Activated CD8-positive, alpha-beta T cell treated with anti-CD3 and anti-CD28 coated beads for 36 hours (primary cell): Measurements from ENCODE around the gene FAM228B. TPM values are rescaled to one million over a fixed set of nuclear protein-coding genes. Genes with fewer than 3 reads are reported as not detected.

Source experiments
- ATAC-seq: fragments of 200-7000 bp; cut with Tn5 transposase; one replicate; pipeline ENCODE4 v1.10.0; 2021; ENCODE audit warnings: mild to moderate bottlenecking, moderate library complexity
- CTCF ChIA-PET: fragments of 350-600 bp; sonication (Branson Sonifier 250); formaldehyde crosslinking; loops from one replicate; lab custom pipeline; 2021; ENCODE audit warnings: antibody characterized with exemption; lab: Charles Lee
- POLR2A ChIA-PET: fragments of 350-600 bp; sonication (Branson Sonifier 250); formaldehyde crosslinking; loops from one replicate; lab custom pipeline; 2021; ENCODE audit warnings: antibody characterized with exemption; lab: Charles Lee
- DNase-seq: peaks from one replicate; pipeline ENCODE4 v3.0.0-alpha.2; 2020
- H3K27ac Mint-ChIP-seq: one replicate; pipeline ENCODE4 v1.8.0; 2021; ENCODE audit warnings: mild to moderate bottlenecking, mixed read lengths
- H3K27me3 Mint-ChIP-seq: one replicate; pipeline ENCODE4 v1.8.0; 2021; ENCODE audit warnings: mixed read lengths
- H3K36me3 Mint-ChIP-seq: one replicate; pipeline ENCODE4 v1.8.0; 2021; ENCODE audit warnings: low read depth, mixed read lengths
- H3K4me1 Mint-ChIP-seq: one replicate; pipeline ENCODE4 v1.8.0; 2021; ENCODE audit warnings: low read depth, mixed read lengths
- H3K4me3 Mint-ChIP-seq: one replicate; pipeline ENCODE4 v1.8.0; 2021; ENCODE audit warnings: mild to moderate bottlenecking, moderate library complexity, mixed read lengths
- H3K9me3 Mint-ChIP-seq: one replicate; pipeline ENCODE4 v1.8.0; 2021; ENCODE audit warnings: mixed read lengths
- CTCF ChIP-seq: fragments of 200-600 bp; IDR thresholded peaks from one replicate; pipeline ENCODE4 v1.8.0; 2022; ENCODE audit warnings: antibody characterized with exemption, mild to moderate bottlenecking
- intact Hi-C: fragments of 100-400 bp; cut with micrococcal nuclease; formaldehyde crosslinking; loops from one replicate; pipeline ENCODE4 v1.10.0; 2022
- total RNA-seq, 2 experiments: library from RNA; stranded (reverse); gene quantifications; one replicate each; pipeline ENCODE4 v1.2.3, GENCODE V29; 2021

FAM228B gene
- total RNA-seq, 2 experiments from 2014 or later = 4.5 to 5.7 TPM

DNA sequence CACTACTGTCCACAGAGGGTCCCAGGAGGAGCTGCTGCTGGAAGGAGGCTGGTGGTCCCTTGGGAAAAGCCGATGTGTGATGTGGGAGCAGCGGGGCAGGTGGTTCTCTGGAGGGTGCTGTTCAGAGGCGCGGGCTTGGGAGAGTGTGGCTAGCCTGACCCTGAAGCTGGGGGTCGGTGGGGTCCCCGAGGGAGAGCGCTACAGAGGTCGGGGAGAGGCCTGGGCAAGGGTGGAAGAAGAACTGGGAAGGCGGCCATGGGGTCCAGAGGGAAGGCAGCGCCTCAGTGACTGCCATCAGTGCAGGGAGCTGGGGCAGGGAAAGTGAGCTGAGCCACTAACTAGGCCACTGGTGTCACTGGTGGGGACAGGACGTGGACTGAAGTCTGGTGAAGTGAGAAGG lies 84.1 kb downstream of the FAM228B start:
- no peak for ATAC-seq
- Mint-ChIP-seq H3K4me3 (no peak overlapping the region), H3K9me3 (no peaks in the 10 kb centered on the region), H3K27ac (no peak overlapping the region), H3K27me3 (no peaks in the 10 kb centered on the region), H3K4me1 (no peaks in the 10 kb centered on the region), H3K36me3 (peaks cover 29% of the 10 kb centered on the region)
- POLR2A ChIA-PET = no interaction called here
- TF ChIP-seq CTCF = no peak
- intact Hi-C loops = no loop called here
- CTCF ChIA-PET = no interaction called here
- no peak for DNase-seq

DNA sequence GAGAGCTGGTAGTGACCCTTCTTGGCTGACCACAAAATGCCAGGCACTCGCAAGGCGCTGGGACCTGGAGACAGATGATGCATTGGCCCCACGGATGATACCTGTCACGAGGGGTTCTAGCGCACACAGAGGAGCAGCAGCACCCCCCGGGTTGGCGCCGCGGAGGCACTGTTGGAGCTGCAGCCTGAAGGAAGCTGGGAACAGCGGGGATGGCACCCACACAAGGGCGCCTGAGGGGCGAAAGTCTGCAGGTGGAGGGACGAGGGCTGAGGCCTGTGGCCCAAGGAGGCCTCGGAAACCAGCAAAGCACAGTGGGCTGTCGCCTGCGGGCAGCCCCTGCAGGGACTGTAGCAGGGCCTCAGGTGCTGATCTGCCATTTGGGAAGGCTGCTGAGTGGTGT lies 85.2 kb downstream of the FAM228B start:
- H3K27me3 Mint-ChIP-seq = no peaks in the 10 kb centered on the region
- no peak for TF ChIP-seq CTCF
- DNase-seq = no peak
- H3K9me3 Mint-ChIP-seq = no peaks in the 10 kb centered on the region
- no peaks in the 10 kb centered on the region for H3K4me1 Mint-ChIP-seq
- ATAC-seq = no peak
- no peak overlapping the region for H3K27ac Mint-ChIP-seq
- H3K36me3 Mint-ChIP-seq = peaks cover 29% of the 10 kb centered on the region
- ChIA-PET POLR2A (no interaction called here), CTCF (no interaction called here)
- no peak overlapping the region for H3K4me3 Mint-ChIP-seq
- intact Hi-C loops = no loop called here

GRCh38 chr2:24209389-24210105 lies 86.3 kb downstream of the FAM228B start:
- Mint-ChIP-seq H3K9me3 (no peaks in the 10 kb centered on the region), H3K4me3 (no peak overlapping the region), H3K36me3 (peaks cover 19% of the 10 kb centered on the region), H3K27ac (no peak overlapping the region), H3K4me1 (no peaks in the 10 kb centered on the region), H3K27me3 (no peaks in the 10 kb centered on the region)
- ATAC-seq (no peak), DNase-seq (no peak)
- intact Hi-C loops = no loop called here
- POLR2A ChIA-PET = no interaction called here
- TF ChIP-seq CTCF = no peak
- CTCF ChIA-PET = interaction anchor here (0.5 kb wide), 1 partner anchor 125 kb away, joined by 3 read pairs; the partner anchor contains the start of gene TP53I3

DNA sequence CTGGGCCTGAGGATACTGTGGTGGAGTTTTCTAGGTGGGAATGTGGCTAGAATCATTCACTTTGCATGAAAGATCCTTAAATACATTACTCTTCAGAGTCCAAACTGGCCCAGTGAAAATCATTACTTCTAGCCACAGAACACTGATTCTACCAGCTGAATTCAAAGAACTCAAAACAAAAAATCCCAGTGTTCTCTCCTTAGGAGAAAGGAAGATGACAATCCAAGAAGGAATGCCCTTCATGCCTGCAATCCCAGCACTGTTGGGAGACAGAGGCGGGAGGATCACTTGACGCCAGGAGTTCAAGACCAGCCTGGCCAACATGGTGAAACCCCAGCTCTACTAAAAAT lies 86.8 kb downstream of the FAM228B start:
- DNase-seq = no peak
- ChIA-PET CTCF (no interaction called here), POLR2A (no interaction called here)
- H3K4me3 Mint-ChIP-seq = no peak overlapping the region
- TF ChIP-seq CTCF = no peak
- ATAC-seq = no peak
- no peaks in the 10 kb centered on the region for H3K9me3 Mint-ChIP-seq
- H3K4me1 Mint-ChIP-seq = no peaks in the 10 kb centered on the region
- H3K27ac Mint-ChIP-seq = no peak overlapping the region
- intact Hi-C loops = no loop called here
- H3K27me3 Mint-ChIP-seq = no peaks in the 10 kb centered on the region
- peaks cover 17% of the 10 kb centered on the region for H3K36me3 Mint-ChIP-seq

DNA sequence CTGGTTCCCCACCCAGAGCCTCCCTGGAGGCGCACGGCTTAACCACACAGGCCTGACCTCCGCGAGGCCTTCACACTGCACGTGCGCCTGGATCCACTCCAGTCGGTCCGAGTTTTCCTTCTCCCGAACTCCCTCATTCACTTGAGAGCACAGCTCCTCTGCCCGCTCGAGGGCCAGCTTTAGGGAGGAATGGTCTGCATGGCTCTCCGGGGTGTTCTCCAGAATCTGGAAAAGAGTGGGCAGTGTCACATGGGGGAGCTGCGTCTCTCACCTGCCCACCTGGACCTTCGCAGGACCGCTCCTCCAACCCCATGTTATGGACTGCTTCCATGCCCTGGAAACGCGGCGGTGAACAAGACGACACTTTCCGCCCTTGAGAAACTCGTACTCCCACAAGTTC lies 87.5 kb downstream of the FAM228B start:
- H3K9me3 Mint-ChIP-seq = no peaks in the 10 kb centered on the region
- H3K4me1 Mint-ChIP-seq = no peaks in the 10 kb centered on the region
- DNase-seq = no peak

More for the DNA sequence above, 87.5 kb downstream of the FAM228B start:
- no peaks in the 10 kb centered on the region for H3K27me3 Mint-ChIP-seq
- TF ChIP-seq CTCF = no peak
- H3K4me3 Mint-ChIP-seq = no peak overlapping the region
- no peak for ATAC-seq
- intact Hi-C loops = no loop called here
- no peak overlapping the region for H3K27ac Mint-ChIP-seq
- POLR2A ChIA-PET = interaction anchor here (0.6 kb wide), 1 partner anchor 19 kb away, joined by 3 read pairs; no protein-coding TSS in a partner anchor
- CTCF ChIA-PET = no interaction called here
- peaks cover 16% of the 10 kb centered on the region for H3K36me3 Mint-ChIP-seq
